Neural crest cell (in vitro differentiated cells): Measurements from ENCODE around the gene PCDHGA8. TPM values are rescaled to one million over a fixed set of nuclear protein-coding genes. Genes with fewer than 3 reads are reported as not detected.

Experiments
- DNase-seq: peaks from one replicate; pipeline ENCODE4 v3.0.0; 2021; ENCODE audit warnings: low read depth, mixed read lengths, low spot score
- H3K27ac Mint-ChIP-seq: one replicate; pipeline ENCODE4 v1.8.0; 2021; ENCODE audit warnings: mild to moderate bottlenecking, mixed read lengths; ENCODE audit not compliant: unreplicated experiment
- H3K27me3 Mint-ChIP-seq: 2 replicates; pipeline ENCODE4 v1.8.0; 2021; ENCODE audit warnings: low read depth, mild to moderate bottlenecking, mixed read lengths
- H3K36me3 Mint-ChIP-seq: 2 replicates; pipeline ENCODE4 v1.8.0; 2021; ENCODE audit warnings: low read depth, mild to moderate bottlenecking, mixed read lengths
- H3K4me1 Mint-ChIP-seq: 2 replicates; pipeline ENCODE4 v1.8.0; 2021; ENCODE audit warnings: mixed read lengths
- H3K4me3 Mint-ChIP-seq: one replicate; pipeline ENCODE4 v1.8.0; 2021; ENCODE audit warnings: mild to moderate bottlenecking, mixed read lengths
- H3K9me3 Mint-ChIP-seq: 2 replicates; pipeline ENCODE4 v1.8.0; 2021; ENCODE audit warnings: mixed read lengths
- CTCF ChIP-seq: fragments of 200-600 bp; sonication (generic); conservative IDR thresholded peaks from 2 replicates; pipeline ENCODE4 v1.5.0; 2021; ENCODE audit warnings: antibody characterized with exemption, mild to moderate bottlenecking
- total RNA-seq: library from RNA; stranded (reverse); gene quantifications from 2 replicates; pipeline ENCODE4 v1.2.1, GENCODE V29; 2021

PCDHGA8 gene
- total RNA-seq, 1 donor from 2014 or later, result 0.33 TPM

GRCh38 chr5:141366016-141366896 lies 26.2 kb upstream of the PCDHGA8 start:
- H3K27ac Mint-ChIP-seq, result no peak overlapping the region
- DNase-seq, result no peak
- no peak overlapping the region for H3K4me3 Mint-ChIP-seq
- H3K36me3 Mint-ChIP-seq, result peaks cover 32% of the 10 kb centered on the region
- peaks cover 17% of the 10 kb centered on the region for H3K9me3 Mint-ChIP-seq
- no peak for TF ChIP-seq CTCF
- H3K27me3 Mint-ChIP-seq, result no peaks in the 10 kb centered on the region
- H3K4me1 Mint-ChIP-seq, result no peaks in the 10 kb centered on the region

- Mint-ChIP-seq H3K4me1 (no peaks in the 10 kb centered on the region), H3K4me3 (no peak within 1 kb of the TSS), H3K36me3 (peaks cover 26% of the 10 kb centered on the region), H3K9me3 (peaks cover 20% of the 10 kb centered on the region), H3K27me3 (no peaks in the 10 kb centered on the region), H3K27ac (no peak within 1 kb of the TSS)
- no peak for DNase-seq
- TF ChIP-seq CTCF, result no peak
Observed at GRCh38 chr5:141369994-141370848, 22.2 kb upstream of the PCDHGA8 start, which contains the start of gene PCDHGB3. PCDHGB3 (plus strand) TSS chr5:141370242; CDS start chr5:141370395, 153 bp downstream.

- Mint-ChIP-seq H3K4me3 (no peak overlapping the region), H3K36me3 (peaks cover 22% of the 10 kb centered on the region), H3K4me1 (no peaks in the 10 kb centered on the region), H3K27ac (no peak overlapping the region), H3K27me3 (no peaks in the 10 kb centered on the region), H3K9me3 (peaks cover 14% of the 10 kb centered on the region)
- no peak for DNase-seq
- no peak for TF ChIP-seq CTCF
Observed at GRCh38 chr5:141371572-141372475, 20.6 kb upstream of the PCDHGA8 start.

- no peak for TF ChIP-seq CTCF
- DNase-seq, result no peak
- Mint-ChIP-seq H3K27me3 (no peaks in the 10 kb centered on the region), H3K27ac (no peak within 1 kb of the TSS), H3K36me3 (peaks cover 22% of the 10 kb centered on the region), H3K4me3 (no peak within 1 kb of the TSS), H3K4me1 (no peaks in the 10 kb centered on the region), H3K9me3 (peaks cover 18% of the 10 kb centered on the region)
Observed at GRCh38 chr5:141373673-141374317, 18.6 kb upstream of the PCDHGA8 start, which contains the start of gene PCDHGA6. PCDHGA6 (plus strand) TSS chr5:141373891; CDS start chr5:141374084, 193 bp downstream.
